Colon (tissue), 2 donors: ENCODE data around the gene SZT2.
"Not testable (repeated sequence)": the region's sequence is repeated elsewhere in the genome, so short reads cannot be mapped to it uniquely, and the experiment has no call there.

Source experiments
- FAIRE-seq: peaks from 2 replicates; lab custom pipeline; 2012; peaks lifted over from hg19 to GRCh38; lab: Jason Lieb, UNC
- donor health status: control.
- donor health status: control.

Gene SZT2

DNA sequence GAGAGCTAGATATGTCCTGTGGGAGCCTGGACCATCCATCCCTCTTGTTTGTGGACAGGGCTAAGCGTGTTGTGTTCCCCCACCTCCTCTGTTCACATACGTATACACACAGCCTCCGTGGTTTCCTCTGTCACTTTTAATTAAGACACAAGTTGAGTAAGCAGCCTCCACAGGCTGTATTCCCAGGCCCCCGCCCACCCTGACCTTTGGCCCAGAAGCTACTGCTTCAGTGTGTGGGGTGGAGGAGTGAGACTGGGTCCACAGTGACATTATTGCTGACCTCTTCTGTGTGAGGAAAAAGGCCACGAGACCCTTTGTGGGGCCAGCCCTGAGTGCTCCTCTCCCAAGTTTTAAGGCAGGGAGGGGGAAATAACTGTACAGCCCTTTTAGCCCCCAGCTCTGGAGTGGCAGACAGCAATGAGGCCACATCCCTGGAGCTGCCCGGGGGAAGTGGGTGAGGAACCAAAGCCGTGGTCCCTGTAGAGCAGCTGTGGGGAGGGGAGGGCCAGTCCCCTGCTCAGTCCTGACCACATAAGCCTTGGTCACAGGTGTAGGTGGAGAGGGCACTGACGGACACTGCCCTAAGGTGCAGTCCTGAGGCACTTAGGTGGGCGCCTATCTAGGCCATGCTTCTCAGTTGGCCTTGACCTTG is 26.3 kb upstream of the SZT2 start:
- no peak for FAIRE-seq

DNA sequence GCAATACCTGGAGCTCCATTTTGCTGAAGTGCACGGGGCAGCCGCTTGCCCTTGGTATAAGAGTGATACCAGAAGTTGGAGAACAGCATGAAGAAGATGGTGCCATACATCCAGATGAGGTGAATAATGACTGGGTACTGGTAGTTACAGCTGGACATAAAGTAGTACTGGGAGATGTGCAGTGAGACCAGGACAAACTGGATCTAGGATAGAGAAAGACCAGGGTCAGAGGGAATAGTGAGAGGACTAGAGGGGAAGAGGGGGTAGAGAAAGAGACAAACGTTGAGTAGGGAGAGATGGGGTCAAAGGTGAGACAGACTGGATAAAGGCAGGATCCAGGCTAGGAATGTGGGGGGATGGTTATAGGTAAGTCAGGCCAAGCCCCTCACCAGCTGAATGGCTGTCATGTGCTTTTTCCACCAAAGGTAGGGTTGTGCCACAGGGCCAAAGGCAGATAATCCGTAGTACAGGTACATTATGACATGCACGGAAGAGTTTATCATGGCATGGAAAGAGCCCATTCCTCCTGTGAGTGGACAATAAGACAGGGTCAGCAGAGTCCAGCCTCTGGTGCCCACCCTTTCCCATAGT is 25.7 kb upstream of the SZT2 start:
- FAIRE-seq = no peak

DNA sequence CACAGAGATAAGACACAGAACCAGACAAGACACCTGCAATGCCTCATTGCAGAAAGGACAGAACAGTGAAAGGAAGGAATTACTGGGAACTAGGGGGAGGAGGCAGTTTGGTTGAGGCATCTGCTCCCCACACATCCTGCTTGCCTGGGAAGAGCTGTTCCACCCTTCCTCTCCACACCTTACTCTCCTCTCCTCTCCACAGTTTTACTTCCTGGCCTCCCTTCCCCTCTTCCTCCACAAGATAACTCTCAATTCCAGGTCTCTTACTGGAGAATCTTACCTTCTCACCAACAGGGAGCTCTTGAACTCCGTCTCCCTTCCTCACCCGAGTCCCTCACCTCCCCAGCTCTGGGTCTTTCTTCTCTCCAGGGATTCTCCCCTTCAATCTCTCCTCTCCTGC is 24.0 kb upstream of the SZT2 start:
- FAIRE-seq = no peak

DNA sequence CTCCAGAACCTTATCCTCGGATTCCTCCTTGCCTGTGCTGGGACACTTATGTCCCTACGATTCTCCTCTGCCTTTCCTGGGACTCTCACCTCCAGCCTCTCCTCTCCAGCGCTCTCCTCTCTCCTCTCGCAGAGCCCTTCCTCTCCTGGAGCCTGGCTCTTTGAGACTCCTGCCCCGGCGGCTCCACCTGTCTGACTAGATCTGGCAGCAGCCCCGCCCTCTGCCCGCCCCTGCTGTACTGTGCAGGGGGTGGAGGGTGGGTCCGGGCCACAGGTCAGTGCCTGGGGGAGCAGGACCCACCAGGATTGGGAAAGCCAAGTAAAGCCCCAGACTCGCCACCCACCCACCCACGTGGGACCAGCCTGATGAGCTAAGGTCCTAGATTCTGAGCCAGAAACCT is 23.5 kb upstream of the SZT2 start:
- FAIRE-seq = no peak

DNA sequence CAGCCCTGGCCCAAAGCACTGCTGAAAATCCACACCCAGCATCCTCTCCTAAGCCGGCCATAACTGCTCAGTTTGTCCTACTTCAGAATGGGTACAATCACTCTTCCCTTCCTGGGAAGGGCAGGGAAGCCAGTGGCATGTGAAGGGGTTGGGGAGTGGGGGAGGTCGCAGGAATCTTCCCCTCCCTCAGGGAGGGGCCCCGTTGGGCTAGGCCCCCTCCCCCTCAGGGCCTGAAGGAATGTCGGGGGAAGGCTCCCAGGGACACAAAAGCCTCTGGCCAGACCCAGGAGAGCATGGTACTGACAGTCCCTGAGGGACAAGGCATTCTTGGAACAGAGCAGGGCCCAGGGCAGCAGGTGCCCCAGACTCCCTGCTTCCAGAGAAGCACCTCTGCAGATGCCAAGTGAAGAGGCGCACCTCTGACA is 23.1 kb upstream of the SZT2 start:
- FAIRE-seq = no peak

DNA sequence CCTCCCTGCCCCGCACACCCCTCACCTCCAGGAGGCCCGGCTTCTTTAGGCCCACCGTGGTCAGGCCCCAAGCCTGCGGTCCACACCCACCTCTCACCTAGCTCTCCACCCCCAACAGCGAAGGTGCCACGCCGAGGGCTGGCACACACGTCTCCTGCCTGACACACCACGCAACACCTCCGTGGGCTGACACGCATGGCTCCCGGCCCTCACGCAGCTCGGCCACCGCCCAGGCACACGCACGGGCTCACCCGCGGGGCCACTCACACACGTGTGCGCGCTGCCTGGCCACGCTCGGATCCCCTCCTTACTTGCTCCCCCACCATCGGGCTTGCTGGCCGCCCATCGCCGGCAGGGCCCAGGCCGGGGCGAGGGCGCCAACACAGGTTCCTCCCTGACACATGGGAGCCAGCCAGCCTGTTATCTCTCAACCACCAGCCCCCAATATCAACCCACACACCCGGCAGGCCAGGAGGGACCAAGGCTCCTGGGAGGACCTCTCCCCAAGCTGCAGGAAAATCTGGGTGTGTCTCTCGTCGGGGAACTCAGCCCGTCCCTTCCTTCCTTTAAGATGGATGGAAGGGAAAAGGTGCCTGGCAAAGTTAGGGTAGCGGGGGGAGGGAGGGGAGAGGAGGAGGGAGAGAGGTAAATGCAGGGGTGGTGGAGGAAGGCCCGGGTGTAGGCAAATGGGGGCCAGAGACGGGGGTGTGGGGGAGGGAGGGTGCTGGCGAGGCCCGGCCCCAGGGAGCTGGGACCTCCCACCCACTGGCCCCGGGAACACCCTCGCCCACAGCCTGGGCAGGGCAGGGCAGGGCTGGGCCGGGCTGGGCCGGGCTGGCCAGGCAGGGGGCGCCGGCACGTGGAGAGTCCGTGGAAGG is 22.4 kb upstream of the SZT2 start:
- FAIRE-seq = no peak

DNA sequence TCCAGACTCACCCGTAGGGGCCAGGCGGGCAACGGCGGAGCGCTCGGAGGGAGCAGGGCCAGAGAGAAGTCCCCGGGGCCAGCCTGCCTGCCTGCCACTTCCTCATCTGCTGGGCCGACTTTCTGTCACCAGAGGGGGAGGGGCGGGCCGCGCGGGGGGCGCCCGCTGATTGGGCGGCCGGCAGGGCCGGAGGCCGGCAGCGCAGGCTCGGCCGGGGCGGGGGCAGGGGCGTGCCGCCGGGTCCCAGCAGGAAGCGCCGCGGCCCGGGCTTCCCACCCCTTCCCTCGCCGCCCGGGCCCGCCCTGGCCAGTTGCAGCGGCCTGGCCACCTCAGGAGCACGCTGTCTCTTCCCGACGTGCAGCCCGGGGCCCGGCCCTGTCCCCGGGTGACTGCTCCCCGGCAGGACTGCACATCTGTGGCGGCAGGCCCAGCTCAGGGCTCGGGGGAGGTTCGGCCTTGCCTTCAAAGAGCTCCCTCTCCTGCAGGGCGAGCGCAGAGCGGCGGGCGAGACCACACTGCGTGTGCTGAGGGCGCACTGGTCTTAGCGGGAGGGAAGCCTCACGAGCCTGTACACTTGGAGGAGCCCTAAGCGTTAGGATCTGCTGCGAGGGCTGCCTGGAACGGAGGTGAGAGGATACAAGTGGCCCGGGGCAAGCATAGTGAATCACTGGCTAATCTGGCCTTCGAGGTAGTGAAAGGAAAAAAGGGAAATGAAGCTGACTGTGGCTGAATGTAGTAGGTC is 21.6 kb upstream of the SZT2 start, which contains the start of gene ELOVL1:
Gene ELOVL1, minus strand, starts transcription at position 108 of the 742 bp plus-strand sequence. CDS start 2,402 bp downstream, outside the sequence.
- FAIRE-seq = no peak

DNA sequence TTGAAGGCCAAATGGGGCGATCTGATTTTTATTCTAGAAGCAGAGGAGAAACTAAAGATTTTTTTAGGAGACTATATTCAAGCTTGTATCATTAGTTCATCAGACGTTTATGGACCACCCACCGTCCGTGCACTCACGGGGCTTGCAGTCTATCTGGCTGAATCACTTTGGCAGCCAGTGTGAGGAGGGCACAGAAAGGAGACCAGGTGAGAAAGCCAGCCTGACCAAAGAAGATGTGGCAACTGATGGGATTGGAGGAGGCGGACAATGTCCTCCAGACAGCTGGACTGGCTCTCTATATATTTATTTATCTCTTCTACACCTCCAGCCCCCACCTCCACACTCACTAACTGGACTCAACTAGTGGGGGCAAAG is 21.1 kb upstream of the SZT2 start:
- no peak for FAIRE-seq

DNA sequence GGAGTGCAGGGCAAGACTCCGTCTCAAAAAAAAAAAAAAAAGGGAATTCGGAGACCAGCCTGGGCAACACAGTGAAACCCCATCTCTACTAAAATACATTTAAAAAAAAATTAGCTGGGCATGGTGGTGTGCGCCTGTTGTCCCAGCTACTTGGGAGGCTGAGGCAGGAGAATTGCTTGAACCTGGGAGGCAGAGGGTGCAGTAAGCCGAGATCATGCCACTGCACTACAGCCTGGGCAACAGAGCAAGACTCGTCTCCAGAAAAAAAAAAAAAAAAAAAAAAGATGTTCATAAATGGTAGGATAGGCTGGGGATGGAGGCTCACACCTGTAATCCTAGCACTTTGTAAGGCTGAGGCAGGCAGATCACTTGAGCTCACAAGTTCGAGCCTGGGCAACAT is 19.9 kb upstream of the SZT2 start:
- FAIRE-seq = not testable (repeated sequence)

DNA sequence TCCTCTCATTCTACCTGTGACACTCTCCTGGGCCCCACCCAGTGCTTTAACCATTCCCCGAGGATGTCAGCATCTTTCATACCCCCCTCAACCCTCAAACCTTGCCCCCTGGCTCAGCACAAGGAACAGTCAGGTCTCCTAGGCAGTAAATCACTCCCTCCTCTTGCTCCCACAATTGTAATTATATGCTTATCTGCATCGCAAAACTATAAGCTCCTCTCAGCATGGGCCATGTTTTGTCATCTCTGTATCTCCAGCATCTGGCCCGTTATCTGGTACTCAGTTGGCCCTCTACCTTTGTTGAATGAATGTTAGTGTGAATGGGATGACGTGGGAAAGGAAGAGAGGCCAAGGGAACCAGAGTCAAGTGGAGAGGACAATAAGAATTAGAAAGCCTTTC is 19.1 kb upstream of the SZT2 start:
- no peak for FAIRE-seq

DNA sequence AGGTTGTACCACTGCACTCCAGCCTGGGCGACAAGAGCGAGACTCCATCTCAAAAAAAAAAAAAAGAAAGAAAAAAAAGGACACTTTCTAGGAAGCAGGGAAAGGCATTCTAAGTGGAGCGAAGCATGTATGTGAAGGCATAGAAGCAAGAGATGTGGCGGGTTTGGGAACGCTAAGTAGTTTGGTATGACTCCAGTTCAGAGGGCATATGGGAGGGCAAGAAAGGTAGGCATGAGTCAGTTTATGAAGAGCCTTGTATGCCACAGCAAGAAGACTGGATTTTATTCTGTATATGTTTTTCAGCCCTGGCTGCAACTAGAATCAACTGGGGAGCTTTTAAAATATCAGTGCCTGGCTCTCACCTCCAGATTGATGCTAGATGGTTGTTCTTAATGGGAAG is 17.5 kb upstream of the SZT2 start:
- FAIRE-seq = no peak

DNA sequence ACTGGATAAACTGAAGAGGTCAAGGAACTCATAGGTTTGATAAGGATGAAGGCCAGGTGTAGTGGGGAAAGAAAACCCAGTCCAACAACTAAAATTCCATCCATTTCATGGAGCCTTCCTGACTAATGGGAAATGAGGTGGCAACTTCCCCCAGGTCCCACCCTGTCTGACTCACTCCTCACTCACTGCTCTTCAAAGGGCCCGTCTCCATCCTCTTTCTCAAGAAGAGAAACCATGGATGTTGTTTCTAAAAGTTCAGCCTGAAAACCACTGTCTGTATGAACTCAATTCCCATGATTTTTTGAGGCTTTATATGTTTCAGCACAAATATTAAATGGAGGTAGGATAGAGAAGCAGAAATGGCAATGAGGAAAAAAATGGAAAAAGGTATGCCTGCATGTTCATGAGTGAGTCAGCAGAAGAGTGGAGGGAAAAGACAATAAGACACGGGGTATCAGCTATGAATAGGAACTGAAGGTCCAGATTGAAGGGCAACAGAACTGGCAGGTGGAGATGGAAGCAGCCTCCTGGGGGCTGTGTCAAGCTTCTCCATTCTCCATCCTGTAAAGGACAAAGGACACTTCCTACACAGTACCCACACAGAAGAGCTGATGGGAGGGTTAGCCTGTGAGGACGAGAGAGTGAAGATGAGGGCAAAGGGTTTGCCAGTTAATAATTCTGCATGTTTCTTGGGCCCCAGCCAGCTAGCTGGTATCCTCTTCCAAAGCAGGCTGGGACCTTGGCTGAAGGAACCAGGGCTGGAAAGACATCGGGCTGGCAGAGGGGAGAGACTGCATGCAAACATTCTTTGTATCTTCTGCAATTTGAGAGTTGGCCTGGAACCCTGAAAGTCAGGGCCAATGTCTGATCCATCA is 16.4 kb upstream of the SZT2 start:
- FAIRE-seq = no peak

DNA sequence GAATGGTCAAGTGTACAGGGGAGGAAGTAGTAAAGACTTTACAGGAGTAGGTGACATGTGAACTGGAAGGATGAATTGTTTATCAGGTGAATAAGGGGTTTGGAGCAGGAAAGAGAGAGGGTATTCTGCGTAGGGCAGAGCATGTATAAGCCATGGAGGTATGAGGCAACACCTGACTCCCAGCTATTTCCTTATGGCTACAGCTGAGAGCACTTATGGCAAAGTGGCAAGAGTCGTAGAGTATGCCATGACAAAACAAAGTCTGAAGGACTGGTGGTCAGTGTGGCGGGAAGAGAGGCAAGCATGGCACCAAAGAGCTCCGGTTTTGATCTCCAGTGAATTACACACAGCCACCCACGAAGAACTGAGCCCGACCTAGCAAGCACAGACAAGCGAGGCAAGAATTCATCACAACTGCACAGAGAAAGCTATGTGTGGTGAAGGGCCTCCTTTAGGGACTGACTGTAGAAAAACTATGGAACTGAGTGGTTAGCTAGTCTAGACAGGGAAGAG is 12.9 kb upstream of the SZT2 start:
- FAIRE-seq = no peak

DNA sequence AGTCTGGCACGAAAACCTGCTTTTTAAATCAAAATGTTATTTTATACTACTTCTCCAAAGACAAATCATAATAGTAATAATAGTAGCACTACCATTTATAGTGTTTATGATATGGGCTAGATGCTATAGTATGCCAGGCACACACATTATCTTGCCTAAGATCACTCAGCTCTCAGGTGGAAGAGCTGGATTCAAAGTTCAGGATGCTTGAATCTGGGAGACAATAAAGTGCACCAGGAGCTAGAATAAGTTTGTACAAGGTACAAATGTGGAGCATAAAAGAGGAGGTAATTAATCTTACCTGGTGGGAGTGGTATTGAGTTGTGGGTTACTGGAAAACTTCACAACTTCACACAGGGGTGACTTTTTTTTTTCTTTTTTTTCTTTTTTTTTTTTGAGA is 11.9 kb upstream of the SZT2 start:
- FAIRE-seq = no peak

DNA sequence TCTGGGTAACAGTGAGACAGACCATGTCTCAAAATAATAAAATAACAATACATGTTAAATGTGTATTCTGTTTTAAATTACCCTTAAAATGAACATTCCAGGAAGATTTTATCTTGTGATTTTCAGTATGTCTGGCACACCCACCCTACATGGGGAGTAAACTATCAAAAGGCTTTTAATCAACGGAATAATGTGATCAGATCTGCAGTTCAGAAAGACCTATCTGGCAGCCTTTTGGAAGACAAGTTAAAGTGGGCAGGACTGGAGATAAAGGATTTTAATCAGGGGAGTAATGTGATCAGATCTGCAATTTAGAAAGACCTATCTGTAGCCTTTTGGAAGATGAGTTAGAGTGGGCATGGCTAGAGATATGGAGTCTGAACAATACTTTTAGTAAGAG is 10.2 kb upstream of the SZT2 start:
- no peak for FAIRE-seq

DNA sequence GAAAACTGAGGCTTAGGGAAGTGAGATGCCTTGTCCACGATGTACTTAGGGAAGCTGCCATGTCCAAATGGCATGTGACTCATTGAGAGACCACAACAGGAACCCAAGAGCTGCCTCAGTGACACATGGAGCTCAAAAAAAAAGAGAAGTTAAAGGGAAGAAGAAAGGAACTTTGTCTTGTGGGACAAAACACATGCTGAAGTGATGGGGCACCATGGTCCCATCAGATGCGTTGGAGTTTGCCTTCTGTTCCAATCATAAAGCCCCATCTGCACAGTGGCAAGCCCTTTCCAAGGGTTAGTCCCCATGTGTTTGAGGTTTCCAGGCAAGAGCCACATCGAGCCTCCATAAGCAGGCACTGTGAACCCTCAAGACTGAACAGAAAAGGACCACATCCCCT is 8.1 kb upstream of the SZT2 start:
- FAIRE-seq = no peak

DNA sequence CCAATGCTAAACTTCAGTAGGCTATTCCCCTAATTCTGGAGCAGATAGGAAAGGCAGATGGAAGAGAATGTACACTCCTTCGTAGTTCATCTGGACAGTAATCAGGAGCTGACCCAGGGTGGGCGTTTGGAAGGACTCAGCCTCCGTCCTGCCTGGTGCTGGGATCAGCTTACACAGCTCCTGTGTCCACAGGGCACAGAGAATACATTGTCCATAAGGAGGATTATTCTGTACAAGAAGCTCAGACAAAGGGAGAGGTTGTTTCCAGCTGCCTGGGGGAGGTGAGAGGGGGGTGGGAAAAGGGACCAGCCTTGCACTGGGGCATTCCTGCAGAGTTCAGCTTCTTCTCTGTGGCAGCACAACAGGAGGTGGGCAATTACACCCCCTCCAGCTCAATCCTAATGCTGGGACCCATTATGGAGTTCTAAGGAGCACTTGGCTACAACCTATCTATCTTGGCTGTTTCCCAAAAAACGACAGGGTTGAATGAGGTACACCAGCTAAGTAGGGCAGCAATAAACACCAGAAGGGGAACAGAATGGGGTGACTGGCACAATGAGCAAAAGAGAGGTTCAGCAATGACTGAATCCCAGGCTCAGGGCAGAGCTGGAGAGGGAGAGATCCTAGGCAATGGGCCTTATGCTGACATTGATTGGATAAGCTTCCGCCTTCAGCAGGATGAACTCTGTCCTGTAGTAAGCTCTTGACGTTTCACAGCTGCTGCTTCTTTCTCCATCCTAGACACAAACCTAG is 7.5 kb upstream of the SZT2 start:
- no peak for FAIRE-seq

DNA sequence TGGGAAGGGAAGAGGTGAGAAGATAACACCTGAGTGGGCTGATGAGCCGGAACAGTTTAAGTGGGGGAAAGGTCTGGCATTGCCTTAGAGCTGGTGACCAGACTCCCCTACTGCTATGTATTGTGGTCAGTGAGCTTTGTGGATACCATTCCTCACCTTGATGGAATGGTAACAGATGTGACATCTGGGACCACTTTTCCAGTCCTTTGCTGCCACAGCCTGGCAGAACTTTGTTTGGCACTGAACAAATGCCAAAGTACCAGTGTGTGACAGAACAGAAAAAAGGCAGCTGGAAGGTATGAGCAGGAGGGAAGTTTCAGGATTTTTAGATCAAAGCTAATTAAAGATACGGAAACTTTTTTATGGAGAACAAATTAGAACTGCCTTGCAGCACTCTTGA is 6.2 kb upstream of the SZT2 start:
- no peak for FAIRE-seq

DNA sequence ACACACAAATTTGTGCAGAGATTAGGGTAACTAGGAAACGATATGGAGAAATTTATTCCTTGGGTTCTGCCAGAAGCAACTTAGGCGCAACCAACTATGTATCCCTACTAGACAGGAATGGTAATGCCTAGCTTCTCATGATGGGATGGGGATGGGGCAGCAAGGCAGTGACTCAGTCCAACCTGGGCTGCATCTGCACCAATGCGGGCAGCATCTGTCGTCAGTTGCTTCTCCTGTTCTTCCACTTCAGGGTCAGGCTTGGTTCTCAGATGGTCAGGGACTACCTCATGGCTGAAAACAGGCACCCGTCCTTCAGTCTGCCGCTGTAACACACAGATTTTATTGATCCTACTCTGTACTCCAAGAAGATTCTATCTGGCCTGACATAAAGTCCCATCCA is 3.0 kb upstream of the SZT2 start:
- no peak for FAIRE-seq

DNA sequence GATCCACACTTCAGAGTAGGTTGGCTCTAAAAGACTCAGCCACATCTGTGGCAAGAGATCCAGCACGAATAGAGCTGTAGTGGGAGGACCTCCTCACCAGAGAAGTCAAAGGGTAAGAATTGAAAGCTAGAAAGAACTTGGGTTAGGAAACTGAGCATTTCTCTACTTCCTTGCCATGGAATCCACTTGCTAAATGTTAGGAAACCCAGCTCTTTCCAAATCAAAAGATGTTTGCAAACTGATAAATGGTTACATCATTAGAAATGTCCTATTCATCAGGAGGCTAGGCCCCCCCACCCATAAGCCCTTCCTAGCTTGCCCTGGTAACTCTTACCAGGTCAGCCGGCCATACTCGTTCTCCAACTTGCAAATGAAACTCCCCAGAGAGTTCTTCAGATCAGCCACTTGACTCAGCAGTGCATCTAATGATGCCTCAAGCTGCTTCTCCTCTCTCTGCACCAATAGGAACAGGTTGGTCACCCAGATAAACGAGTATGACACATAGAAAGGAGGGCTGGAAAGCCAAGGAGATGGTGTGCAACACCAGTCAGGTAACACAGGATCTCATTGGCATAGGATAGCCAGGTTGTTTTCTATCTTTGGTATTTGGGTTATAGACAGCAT is 1.6 kb upstream of the SZT2 start:
- no peak for FAIRE-seq
